C4-2B (cell line): Measurements from ENCODE around the gene BRD1.

Experiments
- CTCF ChIP-seq: fragments of 450-650 bp; conservative IDR thresholded peaks from 2 replicates; pipeline ENCODE4 v1.5.1; 2017; ENCODE audit warnings: mild to moderate bottlenecking
- ZFX ChIP-seq: fragments of 450-650 bp; IDR thresholded peaks from 2 replicates; pipeline ENCODE4 v1.6.1; 2017

DNA sequence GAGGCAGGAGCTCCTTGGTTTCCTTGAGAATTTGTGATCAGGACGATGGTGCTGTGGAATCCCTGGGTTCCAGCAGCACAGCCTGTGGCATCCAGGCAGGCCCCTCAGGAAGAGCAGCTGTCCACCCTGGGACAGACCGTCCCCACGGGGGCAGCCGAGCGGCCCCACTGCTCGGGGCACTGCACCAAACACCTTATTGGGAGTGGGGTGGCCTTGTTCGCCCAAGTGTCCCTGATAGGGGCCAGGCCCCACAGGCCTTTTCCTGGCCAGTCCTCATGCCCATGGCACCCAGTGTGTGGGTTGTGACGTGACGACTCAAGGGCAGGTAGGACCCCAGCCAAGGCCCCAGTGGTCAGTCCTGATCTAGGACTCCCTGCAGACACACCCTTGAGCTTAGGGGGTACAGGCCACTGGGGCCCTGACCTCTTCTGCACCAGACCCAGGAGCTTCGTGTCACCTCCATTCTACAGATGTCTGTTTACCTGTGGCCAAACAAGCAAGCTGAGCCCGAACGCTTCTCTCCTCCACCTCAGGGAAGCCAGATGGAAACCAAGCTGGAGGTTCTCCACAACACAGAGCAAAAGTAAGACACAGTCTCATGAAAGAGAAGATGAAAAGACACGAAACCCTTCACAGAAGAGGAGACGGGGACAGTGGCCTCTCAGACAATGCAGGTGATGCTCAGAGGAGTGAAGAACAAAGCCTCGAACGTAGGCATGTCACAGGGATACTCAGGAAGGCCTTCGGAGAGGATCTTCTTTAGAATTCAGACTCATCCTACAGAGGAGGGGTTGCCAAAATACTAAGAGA, 1.6 kb upstream of the BRD1 start:
- TF ChIP-seq CTCF (no peak), ZFX (no peak)
